DND-41 (cell line): ENCODE measurements around the gene ENAH.

Experiments
- ATAC-seq: fragments of 200-7000 bp; cut with Tn5 transposase; 3 replicates; pipeline ENCODE4 v1.9.1; 2021; ENCODE audit warnings: low read depth; ENCODE audit not compliant: insufficient read depth
- DNase-seq: peaks from one replicate; pipeline ENCODE4 v3.0.0-alpha.2; 2020
- H2AFZ ChIP-seq: 2 replicates; pipeline ENCODE4 v1.6.0; 2012; ENCODE audit warnings: low read depth, low read length
- H3K27ac ChIP-seq: 2 replicates; pipeline ENCODE4 v1.5.1; 2012; ENCODE audit warnings: low read length, inconsistent platforms
- H3K27me3 ChIP-seq: fragments of 200-600 bp; sonication (generic); 2 replicates; pipeline ENCODE4 v1.6.0; 2012; ENCODE audit warnings: low read length, mild to moderate bottlenecking, inconsistent platforms; ENCODE audit not compliant: insufficient read depth, poor library complexity
- H3K36me3 ChIP-seq: 2 replicates; pipeline ENCODE4 v1.5.1; 2012; ENCODE audit warnings: low read length, inconsistent platforms; ENCODE audit not compliant: insufficient read depth
- H3K4me1 ChIP-seq: 2 replicates; pipeline ENCODE4 v1.5.1; 2012; ENCODE audit warnings: mild to moderate bottlenecking, low read length; ENCODE audit not compliant: insufficient read depth
- H3K4me2 ChIP-seq: 2 replicates; pipeline ENCODE4 v1.6.0; 2012; ENCODE audit warnings: mild to moderate bottlenecking, moderate library complexity, low read length, inconsistent platforms; ENCODE audit not compliant: insufficient read depth
- H3K4me3 ChIP-seq, 2 experiments: fragments of 200-600 bp in 1 of 2; shearing (Covaris generic) in 1 of 2; 2 replicates each; pipeline ENCODE4 v1.5.1; 2012 to 2016; ENCODE audit warnings: inconsistent platforms in 2 of 2, low read length in 2 of 2, mild to moderate bottlenecking in 2 of 2, low read depth in 1 of 2, moderate library complexity in 1 of 2
- H3K79me2 ChIP-seq: 2 replicates; pipeline ENCODE4 v1.6.0; 2012; ENCODE audit warnings: low read length, inconsistent platforms; ENCODE audit not compliant: insufficient read depth
- H3K9ac ChIP-seq: 2 replicates; pipeline ENCODE4 v1.6.0; 2012; ENCODE audit warnings: low read depth, mild to moderate bottlenecking, inconsistent platforms, low read length, moderate library complexity
- H3K9me3 ChIP-seq: 2 replicates; pipeline ENCODE4 v1.5.1; 2012; ENCODE audit warnings: low read length, moderate library complexity, mild to moderate bottlenecking, inconsistent platforms; ENCODE audit not compliant: insufficient read depth, severe bottlenecking
- H4K20me1 ChIP-seq: 2 replicates; pipeline ENCODE4 v1.6.0; 2012; ENCODE audit warnings: low read length; ENCODE audit not compliant: insufficient read depth
- CTCF ChIP-seq: IDR thresholded peaks from 2 replicates; pipeline ENCODE4 v1.5.1; 2012; ENCODE audit warnings: borderline replicate concordance, low read length, moderate library complexity, mild to moderate bottlenecking; ENCODE audit not compliant: poor library complexity, severe bottlenecking; ENCODE audit errors: extremely low read depth
- EZH2 ChIP-seq: IDR thresholded peaks from 3 replicates; pipeline ENCODE4 v1.6.1; 2012; ENCODE audit warnings: borderline replicate concordance, low read depth, mild to moderate bottlenecking, moderate library complexity, low read length, inconsistent platforms; ENCODE audit not compliant: severe bottlenecking

ENAH gene

GRCh38 chr1:225681231-225681630, 28.3 kb upstream of the ENAH start:
- no peak overlapping the region for H3K27ac ChIP-seq
- peaks cover 24% of the 10 kb centered on the region for H3K27me3 ChIP-seq
- H2AFZ ChIP-seq, result no peak overlapping the region
- H3K4me2 ChIP-seq, result no peak overlapping the region
- no peaks in the 10 kb centered on the region for H3K79me2 ChIP-seq
- H3K36me3 ChIP-seq, result no peaks in the 10 kb centered on the region
- H3K4me1 ChIP-seq, result no peaks in the 10 kb centered on the region
- no peak overlapping the region for H3K9ac ChIP-seq
- no peaks in the 10 kb centered on the region for H4K20me1 ChIP-seq
- DNase-seq (no peak), ATAC-seq (no peak)
- no peak overlapping the region for H3K4me3 ChIP-seq
- H3K9me3 ChIP-seq, result no peaks in the 10 kb centered on the region
- TF ChIP-seq EZH2 (no peak), CTCF (no peak)

- no peak for ATAC-seq
- TF ChIP-seq CTCF, result no peak
- no peak for TF ChIP-seq EZH2
- DNase-seq, result no peak
These were observed 25.6 kb upstream of the ENAH start for GRCh38 chr1:225678545-225678944.

GRCh38 chr1:225677350-225678124, 24.6 kb upstream of the ENAH start:
- ATAC-seq (no peak), DNase-seq (no peak)
- no peak overlapping the region for H2AFZ ChIP-seq
- H4K20me1 ChIP-seq, result no peaks in the 10 kb centered on the region
- H3K9me3 ChIP-seq, result no peaks in the 10 kb centered on the region
- H3K4me3 ChIP-seq, result no peak overlapping the region
- no peak overlapping the region for H3K27ac ChIP-seq
- H3K27me3 ChIP-seq, result peaks cover 15% of the 10 kb centered on the region
- TF ChIP-seq EZH2 (no peak), CTCF (no peak)
- H3K4me1 ChIP-seq, result no peaks in the 10 kb centered on the region
- no peak overlapping the region for H3K4me2 ChIP-seq
- no peaks in the 10 kb centered on the region for H3K36me3 ChIP-seq
- H3K79me2 ChIP-seq, result no peaks in the 10 kb centered on the region
- H3K9ac ChIP-seq, result no peak overlapping the region

More at GRCh38 chr1:225678545-225678944, 25.6 kb upstream of the ENAH start:
- Histone ChIP-seq H3K4me2 (no peak overlapping the region), H3K9ac (no peak overlapping the region), H3K4me1 (no peaks in the 10 kb centered on the region), H4K20me1 (no peaks in the 10 kb centered on the region), H3K4me3 (no peak overlapping the region), H3K9me3 (no peaks in the 10 kb centered on the region), H3K36me3 (no peaks in the 10 kb centered on the region), H3K79me2 (no peaks in the 10 kb centered on the region), H3K27me3 (peaks cover 24% of the 10 kb centered on the region), H3K27ac (no peak overlapping the region), H2AFZ (no peak overlapping the region)
